ENCODE results near the gene DENND6B.

DNA sequence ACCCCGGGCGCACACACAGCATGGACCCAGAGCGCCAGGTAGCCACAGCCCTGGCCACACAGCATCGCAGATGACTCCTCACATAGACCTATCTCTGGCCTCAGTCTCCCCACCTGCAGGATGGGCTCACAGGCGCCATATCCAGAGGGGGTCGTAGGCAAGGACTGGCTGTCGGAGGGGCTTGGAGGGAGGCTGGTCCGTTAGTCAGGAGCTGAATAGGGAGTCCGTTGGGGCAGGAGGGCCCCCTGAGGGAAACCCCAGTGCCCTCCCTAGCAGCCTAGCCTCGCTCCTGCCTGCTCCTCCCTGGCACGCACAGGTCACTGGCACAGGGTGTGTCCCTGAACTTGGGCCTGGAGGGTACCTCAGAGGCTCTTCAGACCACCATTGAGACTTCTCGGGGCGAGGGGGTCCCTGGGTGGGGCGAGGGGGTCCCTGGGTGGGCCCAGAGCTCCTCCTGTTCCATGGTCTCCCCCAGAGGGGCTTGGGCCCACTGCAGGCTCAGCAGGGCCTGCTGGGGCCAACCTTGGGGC is 21.4 kb downstream of the DENND6B start:
- TF ChIP-seq CEBPB (IDR thresholded peaks at IDR 0.05) (no peak), FOXM1 (IDR thresholded peaks at IDR 0.05; ENCODE audit: borderline replicate concordance, low read depth) (no peak), TAF1 (IDR thresholded peaks at IDR 0.05; ENCODE audit: low read depth) (no peak), RAD21 (IDR thresholded peaks at IDR 0.05; ENCODE audit: low read depth) (no peak), CREB1 (IDR thresholded peaks at IDR 0.05; ENCODE audit: low read depth) (no peak), TCF12 (IDR thresholded peaks at IDR 0.05; ENCODE audit: low read depth) (no peak), TEAD4 (IDR thresholded peaks at IDR 0.05) (no peak), YY1 (IDR thresholded peaks at IDR 0.05; ENCODE audit: low read depth) (no peak), EGR1 (IDR thresholded peaks at IDR 0.05) (no peak), EP300 (IDR thresholded peaks at IDR 0.05; ENCODE audit: borderline replicate concordance) (no peak)
- TF ChIP-seq, protein P1, sequence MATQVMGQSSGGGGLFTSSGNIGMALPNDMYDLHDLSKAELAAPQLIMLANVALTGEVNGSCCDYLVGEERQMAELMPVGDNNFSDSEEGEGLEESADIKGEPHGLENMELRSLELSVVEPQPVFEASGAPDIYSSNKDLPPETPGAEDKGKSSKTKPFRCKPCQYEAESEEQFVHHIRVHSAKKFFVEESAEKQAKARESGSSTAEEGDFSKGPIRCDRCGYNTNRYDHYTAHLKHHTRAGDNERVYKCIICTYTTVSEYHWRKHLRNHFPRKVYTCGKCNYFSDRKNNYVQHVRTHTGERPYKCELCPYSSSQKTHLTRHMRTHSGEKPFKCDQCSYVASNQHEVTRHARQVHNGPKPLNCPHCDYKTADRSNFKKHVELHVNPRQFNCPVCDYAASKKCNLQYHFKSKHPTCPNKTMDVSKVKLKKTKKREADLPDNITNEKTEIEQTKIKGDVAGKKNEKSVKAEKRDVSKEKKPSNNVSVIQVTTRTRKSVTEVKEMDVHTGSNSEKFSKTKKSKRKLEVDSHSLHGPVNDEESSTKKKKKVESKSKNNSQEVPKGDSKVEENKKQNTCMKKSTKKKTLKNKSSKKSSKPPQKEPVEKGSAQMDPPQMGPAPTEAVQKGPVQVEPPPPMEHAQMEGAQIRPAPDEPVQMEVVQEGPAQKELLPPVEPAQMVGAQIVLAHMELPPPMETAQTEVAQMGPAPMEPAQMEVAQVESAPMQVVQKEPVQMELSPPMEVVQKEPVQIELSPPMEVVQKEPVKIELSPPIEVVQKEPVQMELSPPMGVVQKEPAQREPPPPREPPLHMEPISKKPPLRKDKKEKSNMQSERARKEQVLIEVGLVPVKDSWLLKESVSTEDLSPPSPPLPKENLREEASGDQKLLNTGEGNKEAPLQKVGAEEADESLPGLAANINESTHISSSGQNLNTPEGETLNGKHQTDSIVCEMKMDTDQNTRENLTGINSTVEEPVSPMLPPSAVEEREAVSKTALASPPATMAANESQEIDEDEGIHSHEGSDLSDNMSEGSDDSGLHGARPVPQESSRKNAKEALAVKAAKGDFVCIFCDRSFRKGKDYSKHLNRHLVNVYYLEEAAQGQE (IDR thresholded peaks at IDR 0.05; ENCODE audit: low read depth), result no peak
- TF ChIP-seq, protein P2, sequence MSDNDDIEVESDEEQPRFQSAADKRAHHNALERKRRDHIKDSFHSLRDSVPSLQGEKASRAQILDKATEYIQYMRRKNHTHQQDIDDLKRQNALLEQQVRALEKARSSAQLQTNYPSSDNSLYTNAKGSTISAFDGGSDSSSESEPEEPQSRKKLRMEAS (IDR thresholded peaks at IDR 0.05), result no peak
- TF ChIP-seq, protein P3, sequence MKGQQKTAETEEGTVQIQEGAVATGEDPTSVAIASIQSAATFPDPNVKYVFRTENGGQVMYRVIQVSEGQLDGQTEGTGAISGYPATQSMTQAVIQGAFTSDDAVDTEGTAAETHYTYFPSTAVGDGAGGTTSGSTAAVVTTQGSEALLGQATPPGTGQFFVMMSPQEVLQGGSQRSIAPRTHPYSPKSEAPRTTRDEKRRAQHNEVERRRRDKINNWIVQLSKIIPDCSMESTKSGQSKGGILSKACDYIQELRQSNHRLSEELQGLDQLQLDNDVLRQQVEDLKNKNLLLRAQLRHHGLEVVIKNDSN (IDR thresholded peaks at IDR 0.05), result no peak

Data from Ishikawa (cell line).